NCI-H748 (cell line): ENCODE data around the gene PPIF.

ENCODE experiments used
- DNase-seq: peaks from one replicate; lab custom pipeline; 2025; ENCODE audit not compliant: unreplicated experiment; lab: John Stamatoyannopoulos, UW

The PPIF gene

GRCh38 chr10:79347226-79347893 lies at the start of gene PPIF:
Gene PPIF (plus strand): TSS chr10:79347469. CDS start chr10:79347549, 80 bp downstream.
- peak; percentile 88 for DNase-seq

GRCh38 chr10:79298403-79299244 lies 48.6 kb upstream of the PPIF start:
- peak; percentile 1 for DNase-seq

GRCh38 chr10:79299397-79300241 lies 47.6 kb upstream of the PPIF start:
- no peak for DNase-seq

GRCh38 chr10:79300711-79301110 lies 46.6 kb upstream of the PPIF start:
- no peak for DNase-seq

DNA sequence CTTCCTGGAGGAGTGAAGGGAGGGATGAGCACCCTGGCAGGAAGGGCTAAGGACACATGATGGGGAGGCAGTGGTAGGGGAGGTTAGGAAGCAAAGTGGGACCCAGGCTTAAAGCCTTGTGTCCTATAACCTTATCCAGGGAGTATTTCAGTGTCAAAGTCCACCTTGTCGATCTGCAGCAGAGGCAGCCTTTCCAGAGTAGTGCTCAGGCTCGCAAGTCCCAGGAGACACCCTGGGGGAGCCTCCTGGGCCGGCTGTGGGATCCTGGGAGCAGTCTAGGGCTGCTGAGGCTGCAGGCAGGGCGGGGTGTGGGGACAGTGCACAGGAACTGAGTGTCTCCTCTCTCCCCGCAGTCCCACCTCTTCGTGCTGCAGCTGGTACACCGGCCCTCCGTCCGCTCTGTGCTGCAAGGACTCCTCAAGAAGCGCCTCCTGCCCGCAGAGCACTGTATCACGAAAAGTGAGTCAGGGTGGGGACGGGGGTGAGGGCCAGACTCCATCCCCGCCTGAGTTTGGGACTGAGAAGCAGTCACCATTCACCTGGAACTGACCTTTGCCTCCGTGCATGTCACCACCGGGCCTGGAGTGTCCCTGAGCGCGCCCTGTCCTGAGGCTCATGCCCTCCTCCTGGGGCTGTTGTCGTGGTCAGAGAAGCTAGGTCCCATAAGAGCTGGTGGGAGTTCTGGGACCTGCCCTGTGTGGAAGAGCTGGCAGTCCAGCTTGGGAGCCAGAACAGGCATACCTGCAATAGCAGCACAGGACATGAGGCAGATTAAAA lies 45.3 kb upstream of the PPIF start:
- no peak for DNase-seq

- no peak for DNase-seq
Measured at GRCh38 chr10:79303631-79304478, 43.4 kb upstream of the PPIF start.

- DNase-seq: no peak
Measured at GRCh38 chr10:79304479-79305087, 42.7 kb upstream of the PPIF start.

DNA sequence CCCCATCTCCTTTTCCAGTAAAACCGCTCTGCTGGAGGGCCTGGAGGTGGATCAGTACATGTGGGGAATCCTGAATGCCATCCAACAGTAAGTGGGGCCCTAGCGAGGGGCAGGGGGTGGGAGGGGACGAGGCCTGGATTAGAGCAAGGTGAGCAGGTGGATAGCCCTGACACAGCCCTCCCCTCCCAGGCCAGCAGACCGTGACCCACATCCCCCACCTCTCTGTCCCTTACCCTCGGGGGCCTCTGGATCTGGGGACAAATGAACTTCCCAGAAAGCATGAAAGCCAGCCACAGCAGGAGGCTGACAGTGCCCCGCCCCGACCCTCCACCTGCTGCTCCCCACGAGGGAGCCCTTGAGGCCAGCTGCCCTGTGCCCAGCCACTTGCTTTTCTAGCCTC lies 41.8 kb upstream of the PPIF start:
- no peak for DNase-seq

GRCh38 chr10:79305988-79306387 lies 41.3 kb upstream of the PPIF start:
- DNase-seq: no peak

DNA sequence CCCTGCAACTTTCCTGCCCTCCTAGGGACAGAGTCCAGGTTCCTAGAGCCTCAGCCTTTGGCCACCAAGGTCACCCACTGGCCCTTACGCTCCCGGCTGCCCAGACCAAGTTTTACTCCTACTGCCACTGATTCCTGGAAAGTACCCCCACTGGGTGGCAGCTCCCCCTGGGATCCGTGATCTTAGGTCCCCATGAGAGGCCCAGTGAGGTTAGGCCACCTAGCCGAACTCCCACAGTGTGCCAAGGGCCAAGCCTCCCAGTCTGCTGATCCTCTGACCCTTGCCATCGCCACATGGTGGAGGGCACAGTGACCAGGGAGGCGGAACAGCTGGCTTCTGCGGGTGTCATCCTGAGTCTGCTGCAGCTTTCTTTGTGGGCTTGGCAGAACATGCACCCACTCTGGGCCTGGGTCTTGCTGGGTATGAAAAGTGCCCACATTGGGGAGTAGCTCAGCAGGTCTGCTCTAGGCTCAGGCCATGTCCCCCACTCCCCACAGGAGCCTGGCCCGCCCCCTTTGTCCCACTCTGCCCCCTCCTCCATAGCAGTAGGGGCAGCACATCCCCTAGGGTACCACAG lies 40.5 kb upstream of the PPIF start:
- DNase-seq: no peak

GRCh38 chr10:79308016-79308415 lies 39.3 kb upstream of the PPIF start:
- no peak for DNase-seq

DNA sequence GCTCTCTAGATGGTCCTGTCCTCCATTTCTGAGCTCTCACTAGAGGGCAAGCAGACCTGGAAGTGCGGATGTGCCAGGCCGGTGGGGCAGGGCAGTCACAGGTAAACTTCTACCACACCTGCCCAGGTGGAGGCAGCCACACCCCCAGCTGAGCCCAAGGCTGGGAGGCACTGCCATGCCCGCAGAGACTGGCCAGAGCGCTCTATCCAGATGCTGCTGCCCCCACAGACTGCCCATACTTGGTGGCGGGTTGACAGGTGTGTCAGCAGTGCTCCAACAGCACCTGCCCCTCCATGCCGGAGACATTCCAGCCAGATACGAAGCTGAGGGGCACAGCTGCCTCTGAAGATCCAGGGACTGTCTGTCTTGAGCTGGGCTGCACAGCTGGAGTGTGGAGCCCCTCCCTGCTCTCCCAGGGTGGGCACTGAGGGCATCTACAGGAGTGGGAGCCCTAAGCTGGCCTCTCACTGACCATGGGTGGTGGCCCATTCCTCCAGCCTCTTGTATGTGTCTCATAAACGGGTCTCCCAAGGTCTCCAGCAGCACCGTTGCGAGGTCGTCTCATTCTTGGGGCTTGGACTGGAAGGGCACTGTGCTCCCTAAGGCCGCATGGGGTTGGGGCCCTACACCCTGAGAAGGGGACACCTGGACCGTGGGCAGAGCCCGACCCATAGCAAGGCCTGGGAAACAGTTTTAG lies 38.2 kb upstream of the PPIF start:
- no peak for DNase-seq

DNA sequence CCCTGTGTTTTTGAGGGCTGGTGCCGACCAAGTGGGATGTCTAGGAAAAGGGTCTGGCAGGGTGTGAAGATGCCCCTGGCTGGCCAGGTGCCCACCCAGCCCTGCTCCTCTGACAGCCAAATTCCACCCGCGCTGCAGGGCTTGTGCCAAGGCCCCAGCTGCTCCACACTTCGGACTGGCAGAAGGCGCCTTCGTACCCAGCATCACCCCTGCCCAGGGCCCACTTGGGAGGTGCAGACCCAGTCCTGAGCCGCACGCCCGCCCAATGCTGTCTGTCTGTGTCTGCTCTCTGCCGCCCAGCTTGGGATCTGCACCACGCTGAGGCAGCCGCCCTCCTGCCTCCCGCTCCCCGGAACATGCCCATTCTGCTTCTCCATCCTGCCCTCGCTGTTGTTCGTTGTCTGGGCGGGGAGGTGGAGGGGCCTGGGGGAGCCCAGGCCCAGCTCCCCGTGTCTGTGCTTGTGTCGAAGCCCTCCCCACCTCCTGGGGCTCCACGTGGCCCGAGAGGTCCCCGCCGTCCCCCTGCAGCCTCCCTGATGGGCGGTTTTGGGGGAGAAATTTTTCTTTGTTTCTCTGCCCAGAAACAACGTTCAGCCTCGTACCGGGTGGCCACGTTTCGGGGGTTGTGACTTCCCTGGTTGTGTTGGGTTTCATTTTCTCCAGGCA lies 36.9 kb upstream of the PPIF start:
- no peak for DNase-seq

DNA sequence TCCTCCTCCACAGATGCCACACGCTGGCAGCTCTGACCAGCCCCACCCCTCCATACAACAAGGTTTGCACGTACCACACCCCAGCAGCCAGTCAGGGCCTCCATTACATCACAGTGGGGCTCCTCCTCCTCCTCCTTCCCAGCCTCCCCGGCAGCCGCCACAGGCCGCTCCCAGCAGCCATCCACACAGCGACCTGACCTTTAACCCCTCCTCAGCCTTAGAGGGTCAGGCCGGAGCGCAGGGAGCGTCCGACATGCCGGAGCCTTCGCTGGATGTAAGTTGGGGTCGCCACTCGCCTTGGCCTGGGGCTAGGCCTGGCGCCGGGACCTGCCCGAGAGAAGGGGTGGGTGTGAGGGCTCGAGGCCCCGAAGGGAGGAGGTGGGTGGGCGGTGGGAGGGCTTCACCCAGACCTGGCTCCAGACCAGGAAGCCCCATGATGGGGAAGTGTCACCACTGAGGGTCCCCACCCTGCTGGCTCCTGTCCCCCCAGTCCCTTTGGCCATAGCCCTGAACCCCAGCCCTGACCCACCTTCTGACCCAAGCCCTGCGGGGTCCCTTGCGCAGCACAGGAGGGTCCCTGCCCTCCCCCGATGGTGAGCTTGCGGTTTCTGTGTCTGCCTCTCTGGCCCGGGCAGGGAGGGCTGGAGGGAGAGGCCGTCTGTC lies 36.2 kb upstream of the PPIF start:
- no peak for DNase-seq

GRCh38 chr10:79311581-79312407 lies 35.5 kb upstream of the PPIF start:
- DNase-seq: no peak

GRCh38 chr10:79312601-79313187 lies 34.6 kb upstream of the PPIF start:
- DNase-seq: no peak
